HepG2 (cell line): ENCODE measurements around the gene C11orf65. TPM values are rescaled to one million over a fixed set of nuclear protein-coding genes. Genes with fewer than 3 reads are reported as not detected.

Experiments
- ARID3A ChIP-seq: IDR thresholded peaks from 2 replicates; pipeline ENCODE4 v1.6.1; 2012; ENCODE audit warnings: low read depth, low read length, improper control_type of control experiment
- ASH2L ChIP-seq: fragments of 300-600, 200-600 bp; sonication (generic); IDR thresholded peaks from 2 replicates; pipeline ENCODE4 v1.7.0; 2017; ENCODE audit warnings: low read depth, mild to moderate bottlenecking, moderate library complexity, mixed read lengths, low read length; ENCODE audit not compliant: insufficient read length
- CHCHD3 ChIP-seq: sonication (generic); formaldehyde crosslinking; IDR thresholded peaks from 2 replicates; pipeline ENCODE4 v1.8.0; 2022; ENCODE audit warnings: mild to moderate bottlenecking, missing genetic modification reagents, moderate library complexity
- DMAP1 ChIP-seq: IDR thresholded peaks from 2 replicates; pipeline ENCODE4 v1.6.1; 2016
- FOSL2 ChIP-seq: sonication (generic); formaldehyde crosslinking; IDR thresholded peaks from 2 replicates; pipeline ENCODE4 v1.4.0; 2020; ENCODE audit warnings: missing genetic modification reagents
- HNF1A ChIP-seq, 2 experiments: sonication (generic) in 1 of 2; formaldehyde crosslinking in 1 of 2; IDR thresholded peaks; 2 replicates each; pipeline versions ENCODE4 v1.4.0 to v1.6.1; 2016 to 2020; ENCODE audit warnings: borderline replicate concordance in 1 of 2, low read depth in 1 of 2, mild to moderate bottlenecking in 1 of 2, missing genetic modification reagents in 1 of 2
- IKZF5 ChIP-seq: IDR thresholded peaks from 2 replicates; pipeline ENCODE4 v1.6.1; 2018; ENCODE audit warnings: missing genetic modification reagents, mild to moderate bottlenecking, missing compliant biosample characterization
- JUND ChIP-seq: sonication (generic); formaldehyde crosslinking; IDR thresholded peaks from 2 replicates; pipeline ENCODE4 v1.8.0; 2022; ENCODE audit warnings: mild to moderate bottlenecking, missing genetic modification reagents
- MAZ ChIP-seq, 2 experiments: sonication (generic) in 1 of 2; formaldehyde crosslinking in 1 of 2; IDR thresholded peaks; 2 replicates each; pipeline versions ENCODE4 v1.5.0 to v1.6.1; 2012 to 2020; ENCODE audit warnings: low read depth in 2 of 2, mild to moderate bottlenecking in 2 of 2, borderline replicate concordance in 1 of 2, improper control_type of control experiment in 1 of 2, low read length in 1 of 2, missing genetic modification reagents in 1 of 2, moderate library complexity in 1 of 2
- NFKBIZ ChIP-seq: IDR thresholded peaks from 2 replicates; pipeline ENCODE4 v1.6.1; 2018; ENCODE audit warnings: missing genetic modification reagents, missing compliant biosample characterization
- NFRKB ChIP-seq: fragments of 450-650 bp; IDR thresholded peaks from 2 replicates; pipeline ENCODE4 v1.6.1; 2017
- RBM22 ChIP-seq: fragments of 200-400 bp; formaldehyde crosslinking; optimal IDR thresholded peaks from 2 replicates; pipeline ENCODE3; 2017; ENCODE audit warnings: mild to moderate bottlenecking, low read length, moderate library complexity
- RFX1 ChIP-seq: fragments of 450-650 bp; IDR thresholded peaks from 2 replicates; pipeline ENCODE4 v1.6.1; 2017
- STAG1 ChIP-seq: sonication (generic); formaldehyde crosslinking; IDR thresholded peaks from 2 replicates; pipeline ENCODE4 v1.4.0; 2020; ENCODE audit warnings: missing genetic modification reagents
- XBP1 ChIP-seq: sonication (generic); formaldehyde crosslinking; IDR thresholded peaks from 2 replicates; pipeline ENCODE4 v1.5.0; 2020; ENCODE audit warnings: missing genetic modification reagents
- YEATS2 ChIP-seq: sonication (generic); formaldehyde crosslinking; IDR thresholded peaks from 2 replicates; pipeline ENCODE4 v1.4.0; 2020; ENCODE audit warnings: missing genetic modification reagents, borderline replicate concordance
- ZC3H4 ChIP-seq: sonication (generic); formaldehyde crosslinking; IDR thresholded peaks from 2 replicates; pipeline ENCODE4 v1.4.0; 2020; ENCODE audit warnings: missing genetic modification reagents, borderline replicate concordance
- ZNF12 ChIP-seq: sonication (generic); formaldehyde crosslinking; IDR thresholded peaks from 2 replicates; pipeline ENCODE4 v1.5.0; 2020; ENCODE audit warnings: missing genetic modification reagents
- ZNF263 ChIP-seq: sonication (generic); formaldehyde crosslinking; IDR thresholded peaks from 2 replicates; pipeline ENCODE4 v1.4.0; 2020; ENCODE audit warnings: missing genetic modification reagents
- ZNF441 ChIP-seq: sonication (generic); formaldehyde crosslinking; IDR thresholded peaks from 2 replicates; pipeline ENCODE4 v1.7.0; 2021; ENCODE audit warnings: missing genetic modification reagents, borderline replicate concordance
- ZNF879 ChIP-seq: sonication (generic); formaldehyde crosslinking; IDR thresholded peaks from 2 replicates; pipeline ENCODE4 v1.8.1; 2023; ENCODE audit warnings: missing genetic modification reagents
- polyA plus RNA-seq, 8 experiments: library from polyadenylated mRNA; depleted of rRNA in 3 of 8; stranded (reverse) in 7 of 8; unstranded in 1 of 8; fragments of >200 nt; fragmentation: Illumina TruSeq in 4 of 8; extraction: Trizol in 4 of 8; gene quantifications; 2 replicates each; pipeline versions ENCODE4 v1.2.1 to v1.2.3, GENCODE V29; 2011 to 2016; ENCODE audit warnings: low read depth in 4 of 8, missing spikeins in 1 of 8, mixed read lengths in 1 of 8; ENCODE audit not compliant: insufficient read depth in 1 of 8
- total RNA-seq, 5 experiments: library from RNA; depleted of rRNA; stranded (reverse); fragments of >200 nt; fragmentation: Illumina TruSeq; extraction: Trizol; gene quantifications; 2 replicates each; pipeline ENCODE4 v1.2.3, GENCODE V29; 2016; ENCODE audit warnings: low read depth in 1 of 5

C11orf65 gene
- total and polyA plus RNA-seq, 2 of the 13 experiments (the other 11 are each of a cell fraction or from before 2014, with no cell fraction given): 0.38 to 0.42 TPM

GRCh38 chr11:108497317-108498045 lies 30.2 kb upstream of the C11orf65 start (continued):
- TF ChIP-seq RBM22: peak; percentile 56
- TF ChIP-seq ARID3A: peak; percentile 30; the same call in 1 of the 2 replicates
- no peak for TF ChIP-seq RFX1
- 0 out of 2 replicates have a peak, but pooled peaks have one; percentile 18 for TF ChIP-seq NFKBIZ (CRISPR knock-in tag)
- TF ChIP-seq XBP1 (CRISPR knock-in tag): no peak
- TF ChIP-seq HNF1A (IDR thresholded peaks at IDR 0.05; ENCODE audit: low read depth): no peak
- TF ChIP-seq HNF1A (CRISPR knock-in tag; IDR thresholded peaks at IDR 0.05; ENCODE audit: borderline replicate concordance): peak; percentile 15; the same call in 1 of the 2 replicates
- TF ChIP-seq DMAP1 (CRISPR knock-in tag): peak; percentile 41
- 0 out of 2 replicates have a peak, but pooled peaks have one; percentile 30 for TF ChIP-seq ZNF263 (CRISPR knock-in tag)
- TF ChIP-seq STAG1: 0 out of 2 replicates have a peak, but pooled peaks have one; percentile 12
- TF ChIP-seq NFRKB: no peak
- TF ChIP-seq JUND (CRISPR knock-in tag): peak; percentile 97
- TF ChIP-seq CHCHD3: 0 out of 2 replicates have a peak, but pooled peaks have one; percentile 32
- peak; percentile 100 for TF ChIP-seq FOSL2
- TF ChIP-seq ZNF879: 0 out of 2 replicates have a peak, but pooled peaks have one; percentile 45
- peak; percentile 68; the same call in 1 of the 2 replicates for TF ChIP-seq ZNF441
- peak; percentile 32; the same call in 1 of the 2 replicates for TF ChIP-seq ZC3H4 (CRISPR knock-in tag)
- TF ChIP-seq IKZF5 (CRISPR knock-in tag): peak; percentile 70; the same call in 1 of the 2 replicates
- TF ChIP-seq ZNF12 (CRISPR knock-in tag): peak; percentile 66; the same call in 1 of the 2 replicates
- TF ChIP-seq MAZ (IDR thresholded peaks at IDR 0.05; ENCODE audit: borderline replicate concordance, low read depth, low read length): no peak
- TF ChIP-seq MAZ (CRISPR knock-in tag; IDR thresholded peaks at IDR 0.05; ENCODE audit: low read depth): no peak
- TF ChIP-seq YEATS2 (CRISPR knock-in tag): peak; percentile 77
- TF ChIP-seq ASH2L: peak; percentile 75
